Measurements from ENCODE around the gene CNIH4.

DNA sequence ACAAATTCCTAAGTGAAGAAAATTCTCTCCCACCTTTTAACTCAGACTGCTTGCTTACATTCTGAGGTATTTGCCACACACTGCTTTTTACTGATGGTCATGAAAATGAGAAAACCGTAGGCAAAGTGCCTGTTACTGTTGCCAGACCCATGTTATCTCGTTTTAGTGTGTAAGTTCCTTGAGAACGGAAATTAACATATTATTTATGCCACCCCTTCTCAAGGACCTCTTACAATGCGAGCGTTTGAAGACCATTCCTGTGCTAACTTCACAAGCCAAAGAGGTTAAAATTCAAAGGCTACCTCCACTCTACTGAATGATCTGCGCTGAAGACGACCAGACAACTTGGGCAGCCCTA, 27.2 kb upstream of the CNIH4 start:
- TF ChIP-seq, protein P1, sequence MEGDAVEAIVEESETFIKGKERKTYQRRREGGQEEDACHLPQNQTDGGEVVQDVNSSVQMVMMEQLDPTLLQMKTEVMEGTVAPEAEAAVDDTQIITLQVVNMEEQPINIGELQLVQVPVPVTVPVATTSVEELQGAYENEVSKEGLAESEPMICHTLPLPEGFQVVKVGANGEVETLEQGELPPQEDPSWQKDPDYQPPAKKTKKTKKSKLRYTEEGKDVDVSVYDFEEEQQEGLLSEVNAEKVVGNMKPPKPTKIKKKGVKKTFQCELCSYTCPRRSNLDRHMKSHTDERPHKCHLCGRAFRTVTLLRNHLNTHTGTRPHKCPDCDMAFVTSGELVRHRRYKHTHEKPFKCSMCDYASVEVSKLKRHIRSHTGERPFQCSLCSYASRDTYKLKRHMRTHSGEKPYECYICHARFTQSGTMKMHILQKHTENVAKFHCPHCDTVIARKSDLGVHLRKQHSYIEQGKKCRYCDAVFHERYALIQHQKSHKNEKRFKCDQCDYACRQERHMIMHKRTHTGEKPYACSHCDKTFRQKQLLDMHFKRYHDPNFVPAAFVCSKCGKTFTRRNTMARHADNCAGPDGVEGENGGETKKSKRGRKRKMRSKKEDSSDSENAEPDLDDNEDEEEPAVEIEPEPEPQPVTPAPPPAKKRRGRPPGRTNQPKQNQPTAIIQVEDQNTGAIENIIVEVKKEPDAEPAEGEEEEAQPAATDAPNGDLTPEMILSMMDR (IDR thresholded peaks at IDR 0.05) = no peak
- TF ChIP-seq POLR2A (IDR thresholded peaks at IDR 0.05) = no peak

Data from right lobe of liver (tissue), 4 donors.